ENCODE data around the gene GATD1. TPM values are rescaled to one million over a fixed set of nuclear protein-coding genes. Genes with fewer than 3 reads are reported as not detected.

GATD1 gene
- total and polyA plus RNA-seq, 9 of the 15 experiments (the other 6 are each of a cell fraction or from before 2014, with no cell fraction given), result 2.8 to 144 (median 36.9) TPM

- no TSS peak for BruUV-seq (replicated peaks)
- DNase-seq (ENCODE audit: extremely low read depth in 1 of 4, low spot score in 3 of 4) (peak; percentile 84 to 92 (median 86)), FAIRE-seq (no peak), ATAC-seq (peak; percentile 84)
- Histone ChIP-seq H3K4me1 (replicated peaks in 1 of 2; ENCODE audit: control insufficient read depth in 2 of 2, insufficient read depth in 2 of 2, low read length in 2 of 2) (peaks cover 7 to 97% of the 10 kb centered on the region in 2 experiments), H4K20me1 (replicated peaks; ENCODE audit: control insufficient read depth, insufficient read depth, low read length) (no peaks in the 10 kb centered on the region), H3K36me3 (ENCODE audit: control insufficient read depth, insufficient read depth, low read length) (peaks cover 53% of the 10 kb centered on the region; the same call in 1 of the 3 replicates), H3K9ac (ENCODE audit: insufficient read depth in 1 of 2, low read depth in 2 of 2, low read length in 2 of 2) (peak within 1 kb of the TSS; percentile 66 to 95), H3K27me3 (ENCODE audit: control insufficient read depth in 2 of 2, insufficient read depth in 2 of 2, low read length in 2 of 2) (no peaks in the 10 kb centered on the region), H2AFZ (ENCODE audit: low read depth, low read length) (peak within 1 kb of the TSS; percentile 79), H3K79me2 (ENCODE audit: control insufficient read depth, insufficient read depth, low read length) (peaks cover 26% of the 10 kb centered on the region), H3K4me3 (peak within 1 kb of the TSS; percentile 73), H3K9me3 (replicated peaks; ENCODE audit: control insufficient read depth, insufficient read depth, low read depth, low read length) (no peaks in the 10 kb centered on the region), H3K9me1 (ENCODE audit: control insufficient read depth, insufficient read depth, low read length) (no peaks in the 10 kb centered on the region), H3K27ac (ENCODE audit: extremely low read depth, low read depth, low read length) (peak within 1 kb of the TSS; percentile 71), H3K4me2 (ENCODE audit: insufficient read depth, low read length) (peak within 1 kb of the TSS; percentile 91)
- ChIA-PET CTCF (ENCODE audit: low intra/inter-chr PET ratio) (interaction anchor here (0.6 to 2.4 kb wide), 3 partner anchors 22 to 279 kb away, joined by 3 to 10 read pairs (median 3); no protein-coding TSS in a partner anchor), POLR2A (interaction anchor here (1.0 to 1.1 kb wide), 2 partner anchors 34 to 49 kb away, joined by 3 to 4 read pairs; no protein-coding TSS in a partner anchor)
- in situ Hi-C loops (cut with MboI), result no loop called here
- WGBS (ENCODE audit: insufficient coverage, low coverage, missing lambda C conversion rate), result 5% methylated on average over 33 of the region's 69 CpGs
- intact Hi-C loops (cut with micrococcal nuclease), result loop anchor here (5.0 to 10.0 kb wide), 2 partner anchors 71 to 233 kb away; partner anchors contain the start of genes LMNTD2 and RASSF7
- TF ChIP-seq FOXP1 (CRISPR knock-in tag; IDR thresholded peaks at IDR 0.05) (peak; percentile 59; the same call in 1 of the 2 replicates), NCOR1 (IDR thresholded peaks at IDR 0.05) (no peak), BCLAF1 (IDR thresholded peaks at IDR 0.05; ENCODE audit: borderline replicate concordance in 1 of 2, control insufficient read depth in 1 of 2, low read depth in 2 of 2, low read length in 1 of 2) (no peak), ZNF146 (CRISPR knock-in tag; IDR thresholded peaks at IDR 0.05; ENCODE audit: unreplicated experiment) (no peak), RERE (CRISPR knock-in tag; IDR thresholded peaks at IDR 0.05; ENCODE audit: borderline replicate concordance) (no peak), CTCF (IDR thresholded peaks at IDR 0.05 in 2 of 3, conservative IDR thresholded peaks at IDR 0.05 in 1 of 3; ENCODE audit: insufficient read depth in 2 of 3, low read depth in 1 of 3, low read length in 3 of 3) (peak; percentile 69 to 94 (median 83))
- TF ChIP-seq, protein P1, sequence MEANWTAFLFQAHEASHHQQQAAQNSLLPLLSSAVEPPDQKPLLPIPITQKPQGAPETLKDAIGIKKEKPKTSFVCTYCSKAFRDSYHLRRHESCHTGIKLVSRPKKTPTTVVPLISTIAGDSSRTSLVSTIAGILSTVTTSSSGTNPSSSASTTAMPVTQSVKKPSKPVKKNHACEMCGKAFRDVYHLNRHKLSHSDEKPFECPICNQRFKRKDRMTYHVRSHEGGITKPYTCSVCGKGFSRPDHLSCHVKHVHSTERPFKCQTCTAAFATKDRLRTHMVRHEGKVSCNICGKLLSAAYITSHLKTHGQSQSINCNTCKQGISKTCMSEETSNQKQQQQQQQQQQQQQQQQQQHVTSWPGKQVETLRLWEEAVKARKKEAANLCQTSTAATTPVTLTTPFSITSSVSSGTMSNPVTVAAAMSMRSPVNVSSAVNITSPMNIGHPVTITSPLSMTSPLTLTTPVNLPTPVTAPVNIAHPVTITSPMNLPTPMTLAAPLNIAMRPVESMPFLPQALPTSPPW (CRISPR knock-in tag; IDR thresholded peaks at IDR 0.05), result peak; percentile 70; the same call in 1 of the 2 replicates
Measured at GRCh38 chr11:798093-798713, 20.9 kb upstream of the GATD1 start, which contains the start of gene SLC25A22. TSS of gene SLC25A22 (minus strand) at chr11:798281. CDS start at chr11:795006, 3,275 bp downstream.

Data from K562 (cell line).